ENCODE results near the gene PIK3R4. TPM values are rescaled to one million over a fixed set of nuclear protein-coding genes. Genes with fewer than 3 reads are reported as not detected.

Gene PIK3R4
- total RNA-seq, 2 donors from 2014 or later: 14.6 to 15.0 TPM

DNA sequence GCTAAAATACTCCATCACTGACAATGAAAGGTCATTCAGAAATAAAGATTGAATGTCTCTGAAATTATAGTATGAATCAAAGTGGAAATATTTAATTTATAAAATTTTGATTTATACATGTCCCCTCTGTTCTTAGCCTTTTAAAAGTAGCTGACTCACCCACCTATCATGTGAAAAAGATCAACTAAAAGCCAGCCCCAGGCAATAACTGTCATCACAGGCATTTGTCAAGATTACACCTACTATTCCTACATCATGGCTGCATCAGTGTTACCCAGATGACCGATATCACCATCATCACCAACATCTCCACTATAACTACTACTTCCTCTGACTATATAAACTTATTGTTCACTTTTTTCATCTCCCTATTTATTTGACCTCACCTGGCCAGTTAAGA lies 14.3 kb upstream of the PIK3R4 start:
- H3K4me3 Mint-ChIP-seq: no peak overlapping the region
- no peaks in the 10 kb centered on the region for H3K9me3 ChIP-seq (ENCODE audit: control insufficient read depth, low read length, poor library complexity, severe bottlenecking)
- peaks cover 33% of the 10 kb centered on the region for H3K27me3 Mint-ChIP-seq
- DNase-seq: no peak
- no peak for ATAC-seq
- H3K27ac Mint-ChIP-seq: no peak overlapping the region
- no peaks in the 10 kb centered on the region for H3K36me3 Mint-ChIP-seq (ENCODE audit: low read depth)
- H3K4me1 Mint-ChIP-seq: peaks cover 2% of the 10 kb centered on the region

DNA sequence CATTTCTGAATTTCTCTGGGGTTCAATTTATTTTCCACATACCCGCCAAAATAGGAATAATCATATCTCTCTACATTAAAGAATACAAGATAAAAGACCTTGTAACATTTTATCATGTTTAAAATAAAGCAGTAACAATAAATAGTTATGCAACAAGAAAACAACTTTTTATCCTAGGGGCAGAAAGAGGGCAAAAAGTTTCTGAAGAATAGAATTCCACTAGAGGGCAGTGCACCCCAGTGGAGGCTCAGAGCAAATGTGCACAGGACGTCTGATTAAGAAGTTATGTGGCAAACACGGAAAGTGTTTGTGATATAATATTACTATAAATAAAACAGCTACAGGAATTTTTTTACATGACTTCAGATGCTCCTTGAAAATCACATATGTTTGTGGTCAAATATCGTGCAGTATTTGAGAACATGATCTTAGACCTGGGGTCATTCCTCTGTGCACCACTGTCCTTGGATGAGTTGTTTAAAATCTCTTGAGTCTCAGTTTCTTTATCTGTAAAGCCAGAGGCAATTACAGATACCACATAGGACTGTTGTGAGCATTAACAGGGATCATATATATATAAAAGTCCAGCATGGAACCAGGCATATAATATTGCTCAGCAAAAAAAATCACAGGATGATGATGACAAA lies 13.2 kb upstream of the PIK3R4 start:
- DNase-seq (peak in 2 of 3 donors; percentile 19 to 38), ATAC-seq (peak; percentile 86)
- Mint-ChIP-seq H3K27ac (no peak overlapping the region), H3K4me3 (no peak overlapping the region), H3K27me3 (peaks cover 22% of the 10 kb centered on the region), H3K36me3 (ENCODE audit: low read depth) (no peaks in the 10 kb centered on the region), H3K4me1 (peaks cover 2% of the 10 kb centered on the region)
- H3K9me3 ChIP-seq (ENCODE audit: control insufficient read depth, low read length, poor library complexity, severe bottlenecking): no peaks in the 10 kb centered on the region

- ATAC-seq: no peak
- no peak overlapping the region for H3K27ac Mint-ChIP-seq
These were observed 12.2 kb upstream of the PIK3R4 start for GRCh38 chr3:130758624-130759369.

GRCh38 chr3:130757611-130758150 lies 11.1 kb upstream of the PIK3R4 start:
- no peaks in the 10 kb centered on the region for H3K9me3 ChIP-seq (ENCODE audit: control insufficient read depth, low read length, poor library complexity, severe bottlenecking)
- H3K4me3 Mint-ChIP-seq: no peak overlapping the region
- ATAC-seq: no peak
- H3K27ac Mint-ChIP-seq: no peak overlapping the region
- peaks cover 14% of the 10 kb centered on the region for H3K27me3 Mint-ChIP-seq
- no peaks in the 10 kb centered on the region for H3K36me3 Mint-ChIP-seq (ENCODE audit: low read depth)
- no peak for DNase-seq
- H3K4me1 Mint-ChIP-seq: peaks cover 2% of the 10 kb centered on the region

More at GRCh38 chr3:130758624-130759369, 12.2 kb upstream of the PIK3R4 start:
- Mint-ChIP-seq H3K36me3 (ENCODE audit: low read depth) (no peaks in the 10 kb centered on the region), H3K27me3 (peaks cover 19% of the 10 kb centered on the region), H3K4me1 (peaks cover 2% of the 10 kb centered on the region), H3K4me3 (no peak overlapping the region)
- H3K9me3 ChIP-seq (ENCODE audit: control insufficient read depth, low read length, poor library complexity, severe bottlenecking): no peaks in the 10 kb centered on the region
- no peak for DNase-seq

- ATAC-seq (no peak), DNase-seq (no peak)
- peaks cover 5% of the 10 kb centered on the region for H3K27me3 Mint-ChIP-seq
- no peaks in the 10 kb centered on the region for H3K36me3 Mint-ChIP-seq (ENCODE audit: low read depth)
- no peak overlapping the region for H3K4me3 Mint-ChIP-seq
- H3K27ac Mint-ChIP-seq: no peak overlapping the region
- no peaks in the 10 kb centered on the region for H3K9me3 ChIP-seq (ENCODE audit: control insufficient read depth, low read length, poor library complexity, severe bottlenecking)
- H3K4me1 Mint-ChIP-seq: no peaks in the 10 kb centered on the region
These were observed 9.0 kb upstream of the PIK3R4 start for GRCh38 chr3:130755666-130756065.

- DNase-seq (no peak), ATAC-seq (no peak)
- no peaks in the 10 kb centered on the region for H3K9me3 ChIP-seq (ENCODE audit: control insufficient read depth, low read length, poor library complexity, severe bottlenecking)
- Mint-ChIP-seq H3K27me3 (peaks cover 5% of the 10 kb centered on the region), H3K4me1 (peaks cover 25% of the 10 kb centered on the region), H3K27ac (no peak overlapping the region), H3K4me3 (no peak overlapping the region), H3K36me3 (ENCODE audit: low read depth) (no peaks in the 10 kb centered on the region)
These were observed 2.4 kb upstream of the PIK3R4 start for GRCh38 chr3:130748981-130749380.

- ATAC-seq (no peak), DNase-seq (no peak)
- H3K4me3 Mint-ChIP-seq: peak overlapping the region; percentile 90
- H3K4me1 Mint-ChIP-seq: peaks cover 30% of the 10 kb centered on the region
- no peaks in the 10 kb centered on the region for H3K9me3 ChIP-seq (ENCODE audit: control insufficient read depth, low read length, poor library complexity, severe bottlenecking)
- peaks cover 5% of the 10 kb centered on the region for H3K27me3 Mint-ChIP-seq
- H3K27ac Mint-ChIP-seq: no peak overlapping the region
- H3K36me3 Mint-ChIP-seq (ENCODE audit: low read depth): peaks cover 5% of the 10 kb centered on the region
These were observed 1.8 kb upstream of the PIK3R4 start for GRCh38 chr3:130748467-130748861.

GRCh38 chr3:130743354-130743753 lies 3.3 kb downstream of the PIK3R4 start:
- Mint-ChIP-seq H3K4me3 (peak overlapping the region; percentile 59), H3K27ac (peak overlapping the region; percentile 79), H3K4me1 (peaks cover 54% of the 10 kb centered on the region), H3K36me3 (ENCODE audit: low read depth) (peaks cover 10% of the 10 kb centered on the region), H3K27me3 (no peaks in the 10 kb centered on the region)
- no peak for ATAC-seq
- no peak for DNase-seq
- no peaks in the 10 kb centered on the region for H3K9me3 ChIP-seq (ENCODE audit: control insufficient read depth, low read length, poor library complexity, severe bottlenecking)

- ATAC-seq (no peak), DNase-seq (no peak)
- no peaks in the 10 kb centered on the region for H3K9me3 ChIP-seq (ENCODE audit: control insufficient read depth, low read length, poor library complexity, severe bottlenecking)
- Mint-ChIP-seq H3K27ac (peak overlapping the region; percentile 79), H3K4me3 (no peak overlapping the region), H3K4me1 (peaks cover 58% of the 10 kb centered on the region), H3K27me3 (no peaks in the 10 kb centered on the region), H3K36me3 (ENCODE audit: low read depth) (peaks cover 12% of the 10 kb centered on the region)
These were observed 4.6 kb downstream of the PIK3R4 start for GRCh38 chr3:130741946-130742610.

GRCh38 chr3:130739848-130740247 lies 6.8 kb downstream of the PIK3R4 start:
- peaks cover 53% of the 10 kb centered on the region for H3K4me1 Mint-ChIP-seq
- no peaks in the 10 kb centered on the region for H3K27me3 Mint-ChIP-seq
- H3K4me3 Mint-ChIP-seq: no peak overlapping the region
- ATAC-seq (no peak), DNase-seq (no peak)
- H3K27ac Mint-ChIP-seq: peak overlapping the region; percentile 56
- peaks cover 12% of the 10 kb centered on the region for H3K36me3 Mint-ChIP-seq (ENCODE audit: low read depth)
- no peaks in the 10 kb centered on the region for H3K9me3 ChIP-seq (ENCODE audit: control insufficient read depth, low read length, poor library complexity, severe bottlenecking)

GRCh38 chr3:130738241-130738640 lies 8.4 kb downstream of the PIK3R4 start:
- no peak for DNase-seq
- Mint-ChIP-seq H3K27ac (no peak overlapping the region), H3K36me3 (ENCODE audit: low read depth) (peaks cover 5% of the 10 kb centered on the region), H3K27me3 (no peaks in the 10 kb centered on the region), H3K4me1 (peaks cover 39% of the 10 kb centered on the region), H3K4me3 (no peak overlapping the region)
- no peaks in the 10 kb centered on the region for H3K9me3 ChIP-seq (ENCODE audit: control insufficient read depth, low read length, poor library complexity, severe bottlenecking)
- no peak for ATAC-seq

- no peak for DNase-seq
- peaks cover 5% of the 10 kb centered on the region for H3K36me3 Mint-ChIP-seq (ENCODE audit: low read depth)
- H3K9me3 ChIP-seq (ENCODE audit: control insufficient read depth, low read length, poor library complexity, severe bottlenecking): no peaks in the 10 kb centered on the region
- no peaks in the 10 kb centered on the region for H3K27me3 Mint-ChIP-seq
- no peak for ATAC-seq
- H3K4me1 Mint-ChIP-seq: peaks cover 33% of the 10 kb centered on the region
- peak overlapping the region; percentile 27 for H3K27ac Mint-ChIP-seq
- H3K4me3 Mint-ChIP-seq: no peak overlapping the region
These were observed 9.0 kb downstream of the PIK3R4 start for GRCh38 chr3:130737622-130738021.

- Mint-ChIP-seq H3K27me3 (no peaks in the 10 kb centered on the region), H3K27ac (no peak overlapping the region), H3K4me3 (no peak overlapping the region), H3K4me1 (peaks cover 21% of the 10 kb centered on the region), H3K36me3 (ENCODE audit: low read depth) (peaks cover 5% of the 10 kb centered on the region)
- DNase-seq (no peak), ATAC-seq (no peak)
- H3K9me3 ChIP-seq (ENCODE audit: control insufficient read depth, low read length, poor library complexity, severe bottlenecking): no peaks in the 10 kb centered on the region
These were observed 13.3 kb downstream of the PIK3R4 start for GRCh38 chr3:130733236-130733875.
